Measurements from ENCODE around the gene CD82.

CD82 gene

DNA sequence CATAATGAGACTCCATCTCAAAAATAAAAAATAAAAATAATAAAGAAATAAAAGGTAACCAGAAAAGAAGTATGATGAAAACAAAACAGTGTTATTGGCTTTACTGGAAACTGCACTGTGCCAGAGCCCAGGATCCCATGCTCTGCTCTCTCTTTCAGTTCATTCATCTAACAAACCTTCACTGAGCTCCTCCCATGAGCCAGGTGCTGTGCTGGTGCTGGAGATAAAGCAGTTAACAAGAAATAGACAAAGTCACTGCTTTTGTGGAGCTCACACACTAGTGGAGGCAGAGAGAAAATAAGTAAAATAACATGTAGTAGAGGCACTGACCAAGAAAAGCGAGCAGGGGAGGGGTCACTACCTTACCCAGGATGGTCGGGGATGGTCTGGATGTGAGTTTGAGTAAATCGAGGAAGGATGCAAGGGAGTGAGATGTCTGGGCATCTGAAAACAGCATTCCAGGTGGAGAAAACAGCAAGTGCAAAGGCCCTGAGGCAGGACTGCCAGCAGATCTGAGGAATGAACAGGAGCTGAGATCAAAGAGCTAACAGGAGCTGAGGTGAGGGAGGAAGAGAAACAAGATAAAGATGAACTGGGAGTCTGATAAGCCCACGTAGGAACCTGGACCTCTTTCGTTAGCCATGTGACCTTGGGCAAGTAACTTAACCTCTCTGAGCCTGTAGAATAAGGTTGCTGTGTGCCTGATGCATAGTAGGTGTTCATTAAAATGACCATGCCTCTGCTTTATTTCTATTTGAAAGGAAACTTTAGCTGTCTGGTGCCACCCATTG, 31.3 kb upstream of the CD82 start:
- Histone ChIP-seq H3K4me3 (ENCODE audit: insufficient read depth in 1 of 2, low read depth in 1 of 2, low read length in 2 of 2) (no peak overlapping the region), H3K27me3 (ENCODE audit: control insufficient read depth in 1 of 2, insufficient read depth in 1 of 2, low read length in 2 of 2) (peaks cover 27 to 44% of the 10 kb centered on the region in 2 experiments), H3K23ac (ENCODE audit: low read length in 2 of 2) (no peak overlapping the region), H2AK5ac (ENCODE audit: low read length, severe bottlenecking) (no peak overlapping the region), H3K36me3 (ENCODE audit: control insufficient read depth in 1 of 2, insufficient read depth in 2 of 2, low read depth in 1 of 2, low read length in 2 of 2) (no peaks in the 10 kb centered on the region), H3K18ac (ENCODE audit: low read depth in 1 of 2, low read length in 2 of 2) (no peak overlapping the region), H3K4me1 (ENCODE audit: control insufficient read depth, insufficient read depth, low read depth, low read length) (peaks cover 3% of the 10 kb centered on the region), H3K9me3 (ENCODE audit: control insufficient read depth, low read length) (no peaks in the 10 kb centered on the region), H4K91ac (ENCODE audit: low read length) (no peak overlapping the region), H3K14ac (ENCODE audit: low read length in 2 of 2) (no peak overlapping the region), H3K4me2 (ENCODE audit: low read length, poor library complexity, severe bottlenecking) (no peak overlapping the region), H2BK5ac (ENCODE audit: low read depth, low read length, poor library complexity, severe bottlenecking) (no peak overlapping the region), H4K8ac (ENCODE audit: low read length) (no peak overlapping the region), H3K79me1 (replicated peaks; ENCODE audit: low read length, poor library complexity, severe bottlenecking) (no peaks in the 10 kb centered on the region), H3K9ac (ENCODE audit: low read length) (no peak overlapping the region), H3K27ac (ENCODE audit: low read length, poor library complexity, severe bottlenecking) (no peak overlapping the region), H3K4ac (ENCODE audit: low read depth in 1 of 2, low read length in 2 of 2) (no peak overlapping the region), H2BK15ac (ENCODE audit: low read depth, poor library complexity, severe bottlenecking) (no peak overlapping the region), H2BK120ac (ENCODE audit: low read depth, low read length) (no peak overlapping the region), H2AFZ (ENCODE audit: low read depth, low read length) (no peak overlapping the region), H2BK12ac (ENCODE audit: low read length in 2 of 2) (no peak overlapping the region)
- WGBS = 75% methylated on average over 5 of the region's 5 CpGs
- no peak for DNase-seq

DNA sequence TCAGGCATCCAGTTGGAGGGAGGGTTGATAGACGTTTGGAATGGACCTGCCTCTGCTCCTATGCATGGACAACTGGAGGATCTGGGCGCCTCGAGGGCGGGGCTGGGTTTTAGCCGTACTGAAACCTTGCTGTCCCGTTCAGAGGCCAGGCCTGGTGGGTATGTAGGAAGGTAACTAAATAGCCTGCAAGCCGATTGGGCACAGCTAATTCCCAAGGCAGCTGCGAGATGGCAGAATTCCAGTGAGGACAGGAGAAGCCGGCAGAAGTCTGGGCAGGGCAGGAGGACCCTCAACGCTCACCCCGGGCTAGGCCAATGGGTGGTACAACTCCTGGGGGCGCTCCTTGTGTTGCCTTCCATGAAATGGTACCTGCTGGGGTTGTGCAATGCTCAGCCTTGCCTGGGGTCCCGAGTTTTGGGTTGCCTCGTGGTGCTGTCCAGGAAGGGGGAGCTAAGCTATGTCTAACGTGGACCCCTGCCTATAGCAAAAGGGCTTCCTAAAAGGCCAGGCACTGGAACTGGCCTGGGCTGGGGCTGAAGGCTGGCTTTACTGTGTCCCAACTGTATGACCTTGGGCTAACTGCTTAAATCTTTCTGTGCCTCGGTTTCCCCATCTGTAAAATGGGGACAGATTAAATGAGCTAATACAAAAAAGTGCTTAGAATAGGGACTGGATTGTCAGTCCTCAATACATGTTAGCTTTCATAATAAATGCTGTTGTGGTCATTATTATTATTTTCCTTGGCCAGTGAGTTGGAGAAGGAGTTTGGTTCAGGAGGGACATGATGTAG, 30.1 kb upstream of the CD82 start:
- Histone ChIP-seq H2AFZ (ENCODE audit: low read depth, low read length) (no peak overlapping the region), H2AK5ac (ENCODE audit: low read length, severe bottlenecking) (no peak overlapping the region), H2BK5ac (ENCODE audit: low read depth, low read length, poor library complexity, severe bottlenecking) (no peak overlapping the region), H3K4me2 (ENCODE audit: low read length, poor library complexity, severe bottlenecking) (no peak overlapping the region), H3K27me3 (ENCODE audit: control insufficient read depth in 1 of 2, insufficient read depth in 1 of 2, low read length in 2 of 2) (peaks cover 25 to 49% of the 10 kb centered on the region in 2 experiments), H3K79me1 (replicated peaks; ENCODE audit: low read length, poor library complexity, severe bottlenecking) (no peaks in the 10 kb centered on the region), H3K9ac (ENCODE audit: low read length) (no peak overlapping the region), H3K27ac (ENCODE audit: low read length, poor library complexity, severe bottlenecking) (no peak overlapping the region), H2BK12ac (ENCODE audit: low read length in 2 of 2) (no peak overlapping the region), H4K8ac (ENCODE audit: low read length) (no peak overlapping the region), H4K91ac (ENCODE audit: low read length) (no peak overlapping the region), H3K4ac (ENCODE audit: low read depth in 1 of 2, low read length in 2 of 2) (no peak overlapping the region), H3K18ac (ENCODE audit: low read depth in 1 of 2, low read length in 2 of 2) (no peak overlapping the region), H3K23ac (ENCODE audit: low read length in 2 of 2) (no peak overlapping the region), H3K4me1 (ENCODE audit: control insufficient read depth, insufficient read depth, low read depth, low read length) (peaks cover 4% of the 10 kb centered on the region), H3K4me3 (ENCODE audit: insufficient read depth in 1 of 2, low read depth in 1 of 2, low read length in 2 of 2) (peak overlapping the region in 1 of 2 experiments; percentile 16), H3K9me3 (ENCODE audit: control insufficient read depth, low read length) (no peaks in the 10 kb centered on the region), H3K36me3 (ENCODE audit: control insufficient read depth in 1 of 2, insufficient read depth in 2 of 2, low read depth in 1 of 2, low read length in 2 of 2) (no peaks in the 10 kb centered on the region), H2BK15ac (ENCODE audit: low read depth, poor library complexity, severe bottlenecking) (no peak overlapping the region), H2BK120ac (ENCODE audit: low read depth, low read length) (no peak overlapping the region), H3K14ac (ENCODE audit: low read length in 2 of 2) (no peak overlapping the region)
- whole genome bisulfite sequencing = 76% methylated on average over 16 of the region's 16 CpGs
- no peak for DNase-seq

- peaks cover 25 to 54% of the 10 kb centered on the region in 2 experiments for H3K27me3 ChIP-seq (ENCODE audit: control insufficient read depth in 1 of 2, insufficient read depth in 1 of 2, low read length in 2 of 2)
- H2BK120ac ChIP-seq (ENCODE audit: low read depth, low read length) = no peak overlapping the region
- H4K8ac ChIP-seq (ENCODE audit: low read length) = no peak overlapping the region
- no peaks in the 10 kb centered on the region for H3K36me3 ChIP-seq (ENCODE audit: control insufficient read depth in 1 of 2, insufficient read depth in 2 of 2, low read depth in 1 of 2, low read length in 2 of 2)
- no peaks in the 10 kb centered on the region for H3K9me3 ChIP-seq (ENCODE audit: control insufficient read depth, low read length)
- H3K4me1 ChIP-seq (ENCODE audit: control insufficient read depth, insufficient read depth, low read depth, low read length) = peaks cover 4% of the 10 kb centered on the region
- no peak overlapping the region for H2BK12ac ChIP-seq (ENCODE audit: low read length in 2 of 2)
- no peak overlapping the region for H3K4me3 ChIP-seq (ENCODE audit: insufficient read depth in 1 of 2, low read depth in 1 of 2, low read length in 2 of 2)
- H3K23ac ChIP-seq (ENCODE audit: low read length in 2 of 2) = no peak overlapping the region
- no peak overlapping the region for H4K91ac ChIP-seq (ENCODE audit: low read length)
- no peak overlapping the region for H2BK5ac ChIP-seq (ENCODE audit: low read depth, low read length, poor library complexity, severe bottlenecking)
- H3K14ac ChIP-seq (ENCODE audit: low read length in 2 of 2) = peak overlapping the region in 1 of 2 experiments; percentile 36
- no peak overlapping the region for H2BK15ac ChIP-seq (ENCODE audit: low read depth, poor library complexity, severe bottlenecking)
- H2AK5ac ChIP-seq (ENCODE audit: low read length, severe bottlenecking) = no peak overlapping the region
- 81% methylated on average over 19 of the region's 20 CpGs for WGBS
- H2AFZ ChIP-seq (ENCODE audit: low read depth, low read length) = no peak overlapping the region
- H3K27ac ChIP-seq (ENCODE audit: low read length, poor library complexity, severe bottlenecking) = no peak overlapping the region
- H3K18ac ChIP-seq (ENCODE audit: low read depth in 1 of 2, low read length in 2 of 2) = no peak overlapping the region
- no peak for DNase-seq
- no peak overlapping the region for H3K4ac ChIP-seq (ENCODE audit: low read depth in 1 of 2, low read length in 2 of 2)
- H3K9ac ChIP-seq (ENCODE audit: low read length) = no peak overlapping the region
- H3K79me1 ChIP-seq (replicated peaks; ENCODE audit: low read length, poor library complexity, severe bottlenecking) = no peaks in the 10 kb centered on the region
- H3K4me2 ChIP-seq (ENCODE audit: low read length, poor library complexity, severe bottlenecking) = no peak overlapping the region
Measured at GRCh38 chr11:44536788-44537516, 28.5 kb upstream of the CD82 start.

DNA sequence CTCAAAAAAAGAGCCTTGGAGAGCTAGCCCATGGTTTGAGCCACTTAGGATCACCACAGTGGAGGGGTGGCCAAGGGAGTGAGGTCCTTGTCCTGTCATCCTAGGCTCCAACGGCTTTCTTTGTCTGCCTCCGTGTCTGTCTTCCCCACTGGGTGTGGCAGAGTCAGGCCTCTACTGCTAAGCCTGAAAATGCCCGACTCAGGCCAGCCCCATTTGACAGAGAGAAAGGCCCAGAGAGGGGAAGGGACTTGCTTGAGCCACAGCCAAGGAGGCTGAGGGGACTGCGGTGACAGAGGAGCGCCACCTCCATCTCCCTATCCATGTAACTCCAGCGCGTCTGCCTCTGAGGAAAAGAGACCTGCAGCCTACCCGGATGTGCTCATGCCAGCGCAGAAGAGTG, 27.8 kb upstream of the CD82 start:
- Histone ChIP-seq H2BK12ac (ENCODE audit: low read length in 2 of 2) (no peak overlapping the region), H3K4me1 (ENCODE audit: control insufficient read depth, insufficient read depth, low read depth, low read length) (peaks cover 4% of the 10 kb centered on the region), H3K18ac (ENCODE audit: low read depth in 1 of 2, low read length in 2 of 2) (no peak overlapping the region), H3K4ac (ENCODE audit: low read depth in 1 of 2, low read length in 2 of 2) (no peak overlapping the region), H2BK120ac (ENCODE audit: low read depth, low read length) (no peak overlapping the region), H3K9ac (ENCODE audit: low read length) (no peak overlapping the region), H3K79me1 (replicated peaks; ENCODE audit: low read length, poor library complexity, severe bottlenecking) (no peaks in the 10 kb centered on the region), H4K8ac (ENCODE audit: low read length) (no peak overlapping the region), H4K91ac (ENCODE audit: low read length) (peak overlapping the region; percentile 20), H3K27me3 (ENCODE audit: control insufficient read depth in 1 of 2, insufficient read depth in 1 of 2, low read length in 2 of 2) (peaks cover 30 to 61% of the 10 kb centered on the region in 2 experiments), H3K9me3 (ENCODE audit: control insufficient read depth, low read length) (no peaks in the 10 kb centered on the region), H3K23ac (ENCODE audit: low read length in 2 of 2) (no peak overlapping the region), H2AFZ (ENCODE audit: low read depth, low read length) (no peak overlapping the region), H2BK15ac (ENCODE audit: low read depth, poor library complexity, severe bottlenecking) (no peak overlapping the region), H3K4me2 (ENCODE audit: low read length, poor library complexity, severe bottlenecking) (no peak overlapping the region), H3K4me3 (ENCODE audit: insufficient read depth in 1 of 2, low read depth in 1 of 2, low read length in 2 of 2) (no peak overlapping the region), H3K14ac (ENCODE audit: low read length in 2 of 2) (no peak overlapping the region), H2BK5ac (ENCODE audit: low read depth, low read length, poor library complexity, severe bottlenecking) (no peak overlapping the region), H2AK5ac (ENCODE audit: low read length, severe bottlenecking) (no peak overlapping the region), H3K27ac (ENCODE audit: low read length, poor library complexity, severe bottlenecking) (no peak overlapping the region), H3K36me3 (ENCODE audit: control insufficient read depth in 1 of 2, insufficient read depth in 2 of 2, low read depth in 1 of 2, low read length in 2 of 2) (no peaks in the 10 kb centered on the region)
- WGBS = 86% methylated on average over 9 of the region's 9 CpGs
- DNase-seq = no peak
